HepG2 (cell line): Measurements from ENCODE around the gene TAF11. TPM values are rescaled to one million over a fixed set of nuclear protein-coding genes. Genes with fewer than 3 reads are reported as not detected.

Source experiments
- CHCHD3 ChIP-seq: sonication (generic); formaldehyde crosslinking; IDR thresholded peaks from 2 replicates; pipeline ENCODE4 v1.8.0; 2022; ENCODE audit warnings: mild to moderate bottlenecking, missing genetic modification reagents, moderate library complexity
- JUNB ChIP-seq: sonication (generic); formaldehyde crosslinking; IDR thresholded peaks from 2 replicates; pipeline ENCODE4 v1.8.0; 2022; ENCODE audit warnings: missing genetic modification reagents, mild to moderate bottlenecking, borderline replicate concordance
- MAFF ChIP-seq: IDR thresholded peaks from 2 replicates; pipeline ENCODE4 v1.6.1; 2011; ENCODE audit warnings: low read depth, low read length, improper control_type of control experiment
- MED8 ChIP-seq: sonication (generic); formaldehyde crosslinking; IDR thresholded peaks from 2 replicates; pipeline ENCODE4 v1.8.1; 2023; ENCODE audit warnings: mild to moderate bottlenecking, missing genetic modification reagents; ENCODE audit not compliant: insufficient replicate concordance
- PPARG ChIP-seq: conservative IDR thresholded peaks from 2 replicates; pipeline ENCODE4 v1.6.1; 2016; ENCODE audit warnings: missing biosample characterization, missing genetic modification reagents
- THYN1 ChIP-seq: sonication (generic); formaldehyde crosslinking; IDR thresholded peaks from 2 replicates; pipeline ENCODE4 v1.8.1; 2023; ENCODE audit warnings: low read depth, mild to moderate bottlenecking, moderate library complexity, missing genetic modification reagents, borderline replicate concordance
- ZFP1 ChIP-seq: IDR thresholded peaks from 2 replicates; pipeline ENCODE4 v1.6.1; 2016
- ZFY ChIP-seq: sonication (generic); formaldehyde crosslinking; IDR thresholded peaks from 2 replicates; pipeline ENCODE4 v1.4.0; 2020; ENCODE audit warnings: missing genetic modification reagents
- ZSCAN9 ChIP-seq: IDR thresholded peaks from 2 replicates; pipeline ENCODE4 v1.6.1; 2016; ENCODE audit warnings: borderline replicate concordance
- polyA plus RNA-seq, 8 experiments: library from polyadenylated mRNA; depleted of rRNA in 3 of 8; stranded (reverse) in 7 of 8; unstranded in 1 of 8; fragments of >200 nt; fragmentation: Illumina TruSeq in 4 of 8; extraction: Trizol in 4 of 8; gene quantifications; 2 replicates each; pipeline versions ENCODE4 v1.2.1 to v1.2.3, GENCODE V29; 2011 to 2016; ENCODE audit warnings: low read depth in 4 of 8, missing spikeins in 1 of 8, mixed read lengths in 1 of 8; ENCODE audit not compliant: insufficient read depth in 1 of 8
- total RNA-seq, 5 experiments: library from RNA; depleted of rRNA; stranded (reverse); fragments of >200 nt; fragmentation: Illumina TruSeq; extraction: Trizol; gene quantifications; 2 replicates each; pipeline ENCODE4 v1.2.3, GENCODE V29; 2016; ENCODE audit warnings: low read depth in 1 of 5
- TF ChIP-seq, protein P1 (sequence below): sonication (generic); formaldehyde crosslinking; IDR thresholded peaks from 2 replicates; pipeline ENCODE4 v1.5.1; 2020; ENCODE audit warnings: mild to moderate bottlenecking, missing genetic modification reagents, moderate library complexity
- TF ChIP-seq, protein P2 (sequence below): sonication (generic); formaldehyde crosslinking; IDR thresholded peaks from 2 replicates; pipeline ENCODE4 v1.4.0; 2020; ENCODE audit warnings: missing genetic modification reagents
- TF ChIP-seq, protein P3 (sequence below): sonication (generic); formaldehyde crosslinking; IDR thresholded peaks from 2 replicates; pipeline ENCODE4 v1.4.0; 2020; ENCODE audit warnings: mild to moderate bottlenecking, low read depth, missing genetic modification reagents

TAF11 gene
- total and polyA plus RNA-seq, 2 of the 13 experiments (the other 11 are each of a cell fraction or from before 2014, with no cell fraction given) = 35.4 to 73.6 TPM

DNA sequence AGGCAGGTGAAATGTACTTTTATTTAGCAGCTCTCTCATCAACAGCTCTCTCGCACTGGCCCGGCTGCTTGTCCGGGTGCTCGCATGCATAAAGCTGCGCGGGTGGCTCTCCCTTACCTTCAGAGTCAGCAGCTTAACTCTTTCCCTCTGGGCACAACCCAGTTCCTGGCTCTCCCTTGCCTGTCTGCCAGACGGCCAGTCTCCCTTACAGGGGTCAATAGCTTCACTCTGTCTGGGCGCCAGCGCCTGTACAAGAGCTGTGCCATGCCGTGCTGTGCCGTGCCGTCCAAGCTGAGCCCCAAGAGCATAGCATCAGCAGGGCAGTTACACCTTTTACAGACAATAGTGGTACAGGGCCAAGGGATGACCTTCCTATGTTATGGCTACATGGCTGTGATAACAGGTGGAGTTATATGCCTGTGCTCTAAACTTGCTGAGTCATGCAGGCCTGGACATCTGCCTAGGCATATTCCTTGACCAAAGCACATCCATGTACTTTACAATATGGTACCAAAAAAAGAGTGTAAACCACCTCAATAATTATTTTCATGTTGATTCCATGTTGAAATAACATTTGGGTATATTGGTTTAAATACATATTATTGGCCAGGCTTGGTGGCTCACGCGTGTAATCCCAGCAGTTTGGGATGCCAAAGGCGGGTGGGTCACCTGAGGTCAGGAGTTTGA lies 48.0 kb downstream of the TAF11 start (continued):
- TF ChIP-seq, protein P1, sequence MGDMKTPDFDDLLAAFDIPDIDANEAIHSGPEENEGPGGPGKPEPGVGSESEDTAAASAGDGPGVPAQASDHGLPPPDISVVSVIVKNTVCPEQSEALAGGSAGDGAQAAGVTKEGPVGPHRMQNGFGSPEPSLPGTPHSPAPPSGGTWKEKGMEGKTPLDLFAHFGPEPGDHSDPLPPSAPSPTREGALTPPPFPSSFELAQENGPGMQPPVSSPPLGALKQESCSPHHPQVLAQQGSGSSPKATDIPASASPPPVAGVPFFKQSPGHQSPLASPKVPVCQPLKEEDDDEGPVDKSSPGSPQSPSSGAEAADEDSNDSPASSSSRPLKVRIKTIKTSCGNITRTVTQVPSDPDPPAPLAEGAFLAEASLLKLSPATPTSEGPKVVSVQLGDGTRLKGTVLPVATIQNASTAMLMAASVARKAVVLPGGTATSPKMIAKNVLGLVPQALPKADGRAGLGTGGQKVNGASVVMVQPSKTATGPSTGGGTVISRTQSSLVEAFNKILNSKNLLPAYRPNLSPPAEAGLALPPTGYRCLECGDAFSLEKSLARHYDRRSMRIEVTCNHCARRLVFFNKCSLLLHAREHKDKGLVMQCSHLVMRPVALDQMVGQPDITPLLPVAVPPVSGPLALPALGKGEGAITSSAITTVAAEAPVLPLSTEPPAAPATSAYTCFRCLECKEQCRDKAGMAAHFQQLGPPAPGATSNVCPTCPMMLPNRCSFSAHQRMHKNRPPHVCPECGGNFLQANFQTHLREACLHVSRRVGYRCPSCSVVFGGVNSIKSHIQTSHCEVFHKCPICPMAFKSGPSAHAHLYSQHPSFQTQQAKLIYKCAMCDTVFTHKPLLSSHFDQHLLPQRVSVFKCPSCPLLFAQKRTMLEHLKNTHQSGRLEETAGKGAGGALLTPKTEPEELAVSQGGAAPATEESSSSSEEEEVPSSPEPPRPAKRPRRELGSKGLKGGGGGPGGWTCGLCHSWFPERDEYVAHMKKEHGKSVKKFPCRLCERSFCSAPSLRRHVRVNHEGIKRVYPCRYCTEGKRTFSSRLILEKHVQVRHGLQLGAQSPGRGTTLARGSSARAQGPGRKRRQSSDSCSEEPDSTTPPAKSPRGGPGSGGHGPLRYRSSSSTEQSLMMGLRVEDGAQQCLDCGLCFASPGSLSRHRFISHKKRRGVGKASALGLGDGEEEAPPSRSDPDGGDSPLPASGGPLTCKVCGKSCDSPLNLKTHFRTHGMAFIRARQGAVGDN (CRISPR knock-in tag) = peak; percentile 39
- no peak for TF ChIP-seq ZFP1 (CRISPR knock-in tag)
- TF ChIP-seq CHCHD3 (CRISPR knock-in tag) = no peak
- TF ChIP-seq, protein P2, sequence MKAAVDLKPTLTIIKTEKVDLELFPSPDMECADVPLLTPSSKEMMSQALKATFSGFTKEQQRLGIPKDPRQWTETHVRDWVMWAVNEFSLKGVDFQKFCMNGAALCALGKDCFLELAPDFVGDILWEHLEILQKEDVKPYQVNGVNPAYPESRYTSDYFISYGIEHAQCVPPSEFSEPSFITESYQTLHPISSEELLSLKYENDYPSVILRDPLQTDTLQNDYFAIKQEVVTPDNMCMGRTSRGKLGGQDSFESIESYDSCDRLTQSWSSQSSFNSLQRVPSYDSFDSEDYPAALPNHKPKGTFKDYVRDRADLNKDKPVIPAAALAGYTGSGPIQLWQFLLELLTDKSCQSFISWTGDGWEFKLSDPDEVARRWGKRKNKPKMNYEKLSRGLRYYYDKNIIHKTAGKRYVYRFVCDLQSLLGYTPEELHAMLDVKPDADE = no peak
- TF ChIP-seq JUNB (CRISPR knock-in tag) = no peak
- TF ChIP-seq THYN1 (CRISPR knock-in tag) = no peak
- TF ChIP-seq MED8 = no peak
- TF ChIP-seq PPARG (CRISPR knock-in tag) = no peak
- TF ChIP-seq ZSCAN9 (CRISPR knock-in tag) = no peak
- TF ChIP-seq, protein P3, sequence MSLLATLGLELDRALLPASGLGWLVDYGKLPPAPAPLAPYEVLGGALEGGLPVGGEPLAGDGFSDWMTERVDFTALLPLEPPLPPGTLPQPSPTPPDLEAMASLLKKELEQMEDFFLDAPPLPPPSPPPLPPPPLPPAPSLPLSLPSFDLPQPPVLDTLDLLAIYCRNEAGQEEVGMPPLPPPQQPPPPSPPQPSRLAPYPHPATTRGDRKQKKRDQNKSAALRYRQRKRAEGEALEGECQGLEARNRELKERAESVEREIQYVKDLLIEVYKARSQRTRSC (CRISPR knock-in tag) = no peak
- TF ChIP-seq MAFF = peak; percentile 75
- no peak for TF ChIP-seq ZFY
